Ovary (tissue), 9 donors: ENCODE data around the gene CRCP. TPM values are rescaled to one million over a fixed set of nuclear protein-coding genes. Genes with fewer than 3 reads are reported as not detected.

Experiments
- DNase-seq, 5 donors: peaks; one replicate each; pipeline ENCODE4 v3.0.0-alpha.2; 2019 to 2020
- H3K27ac ChIP-seq, 2 donors: fragments of 200-600 bp; one replicate each; pipeline versions ENCODE4 v1.5.1 to v1.8.0; 2019 to 2022
- H3K27me3 ChIP-seq: fragments of 200-600 bp; one replicate; pipeline ENCODE4 v1.8.0; 2022
- H3K36me3 ChIP-seq: fragments of 200-600 bp; sonication (generic); one replicate; pipeline ENCODE4 v1.5.1; 2019
- H3K4me1 ChIP-seq: one replicate; pipeline ENCODE4 v1.8.1; 2013; ENCODE audit warnings: mild to moderate bottlenecking, moderate library complexity; ENCODE audit not compliant: insufficient read depth
- H3K4me3 ChIP-seq: fragments of 200-600 bp; sonication (generic); one replicate; pipeline ENCODE4 v1.5.1; 2017
- H3K9me3 ChIP-seq, 2 donors: fragments of 200-600 bp in 1 of 2; sonication (generic) in 1 of 2; one replicate each; pipeline versions ENCODE4 v1.5.1 to v1.8.1; 2013 to 2019; ENCODE audit warnings: mild to moderate bottlenecking in 1 of 2, moderate library complexity in 1 of 2
- CTCF ChIP-seq, 3 donors: fragments of 450-650 bp in 2 of 3; fragments of 200-600 bp in 1 of 3; IDR thresholded peaks; one replicate each; pipeline versions ENCODE4 v1.5.1 to v1.8.0; 2016 to 2022; ENCODE audit warnings: antibody characterized with exemption in 3 of 3, mild to moderate bottlenecking in 1 of 3
- EP300 ChIP-seq: sonication (generic); formaldehyde crosslinking; IDR thresholded peaks from one replicate; pipeline ENCODE4 v1.6.1; 2017; ENCODE audit warnings: antibody characterized with exemption
- POLR2A ChIP-seq: fragments of 450-650 bp; IDR thresholded peaks from one replicate; pipeline ENCODE4 v1.6.1; 2017; ENCODE audit warnings: antibody characterized with exemption, mild to moderate bottlenecking, moderate library complexity
- WGBS, 3 donors: extraction: QIAGEN DNeasy Blood & Tissue Kit in 1 of 3; methylation state at CpG; one replicate each; pipeline versions ENCODE4 v1.1.5 to v1.1.7; 2013 to 2017; 5-methylcytosine and 5-hydroxymethylcytosine counted together
- intact Hi-C, 4 donors: fragments of 100-400 bp; cut with DNase I; formaldehyde crosslinking; loops; one replicate each; pipeline versions ENCODE4 v1.11.0 to v1.15.1; 2022 to 2023
- polyA plus RNA-seq, 2 donors: library from polyadenylated mRNA; stranded (reverse); fragments of 200-250 nt in 1 of 2; fragments of 350-450 nt in 1 of 2; fragmentation: Illumina TruSeq in 1 of 2; extraction: RNeasy Lipid Tissue Mini Kit (QIAGEN cat#74804) in 1 of 2; gene quantifications; one replicate each; pipeline ENCODE4 v1.2.3, GENCODE V29; 2013 to 2014
- total RNA-seq, 7 donors: library from RNA; depleted of rRNA in 2 of 7; stranded (reverse); fragments of >200 nt in 2 of 7; fragmentation: NEBNext Ultra II Directional in 3 of 7; extraction: Animal tissue kit (Norgen Biotek cat#: 25700) in 3 of 7; gene quantifications; one replicate each; pipeline versions ENCODE4 v1.1.0 to v1.2.4, GENCODE V29; 2016 to 2023
- donor health status: DM: no; HTN: no; CAD: no; lungs with moderate emphysema.
- donor health status: DM: no; HTN: no; CAD: no.
- donor health status: Bipolar disorder and iron deficiency.
- donor health status: DM: yes; HTN: yes; CAD: no.
- donor health status: DM: no; HTN: no; CAD: no.
- donor health status: DM: yes; HTN: yes; CAD: no.

The CRCP gene
- total and polyA plus RNA-seq, 9 donors: 23.2 to 46.8 (median 29.1) TPM

GRCh38 chr7:66142334-66142733 is 27.7 kb downstream of the CRCP start:
- Histone ChIP-seq H3K36me3 (no peaks in the 10 kb centered on the region), H3K4me1 (peaks cover 16% of the 10 kb centered on the region), H3K27me3 (no peaks in the 10 kb centered on the region), H3K9me3 (no peaks in the 10 kb centered on the region), H3K27ac (no peak overlapping the region), H3K4me3 (no peak overlapping the region)
- DNase-seq: no peak
- intact Hi-C loops: loop anchor here in 1 of 4 donors (10.0 kb wide), 1 partner anchor 62 kb away; the partner anchor contains the start of gene TPST1
- no peak for TF ChIP-seq EP300
- TF ChIP-seq POLR2A: no peak
- no peak for TF ChIP-seq CTCF (IDR thresholded peaks at IDR 0.05)
- 77 to 79% (median 79%) methylated on average over 3 of the region's 3 CpGs for WGBS, 3 donors

DNA sequence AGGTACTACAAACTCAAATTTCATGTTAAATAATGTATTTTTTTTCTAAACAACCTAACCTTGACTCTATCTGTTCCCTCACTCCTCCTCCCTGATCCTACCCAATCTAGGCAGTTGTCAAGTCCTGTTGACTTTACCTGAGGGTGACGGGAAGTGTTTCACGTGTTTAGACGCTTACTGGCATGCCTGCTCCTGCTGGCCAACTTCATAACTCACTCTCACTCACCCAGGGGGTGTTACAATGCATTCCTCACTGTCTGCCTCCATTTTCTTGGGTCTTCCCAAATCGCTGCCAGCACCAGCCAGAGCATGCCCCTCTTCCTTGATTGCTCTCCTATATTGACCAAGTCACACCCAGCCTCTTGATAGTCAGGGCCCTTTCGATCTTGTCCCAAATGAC is 28.3 kb downstream of the CRCP start:
- Histone ChIP-seq H3K27me3 (no peaks in the 10 kb centered on the region), H3K27ac (no peak overlapping the region), H3K4me1 (peaks cover 16% of the 10 kb centered on the region), H3K36me3 (no peaks in the 10 kb centered on the region), H3K4me3 (no peak overlapping the region), H3K9me3 (no peaks in the 10 kb centered on the region)
- 72 to 85% (median 75%) methylated on average over 5 of the region's 5 CpGs for WGBS, 3 donors
- TF ChIP-seq POLR2A (no peak), EP300 (no peak), CTCF (IDR thresholded peaks at IDR 0.05) (no peak)
- intact Hi-C loops: loop anchor here in 1 of 4 donors (10.0 kb wide), 1 partner anchor 62 kb away; the partner anchor contains the start of gene TPST1
- DNase-seq: no peak

DNA sequence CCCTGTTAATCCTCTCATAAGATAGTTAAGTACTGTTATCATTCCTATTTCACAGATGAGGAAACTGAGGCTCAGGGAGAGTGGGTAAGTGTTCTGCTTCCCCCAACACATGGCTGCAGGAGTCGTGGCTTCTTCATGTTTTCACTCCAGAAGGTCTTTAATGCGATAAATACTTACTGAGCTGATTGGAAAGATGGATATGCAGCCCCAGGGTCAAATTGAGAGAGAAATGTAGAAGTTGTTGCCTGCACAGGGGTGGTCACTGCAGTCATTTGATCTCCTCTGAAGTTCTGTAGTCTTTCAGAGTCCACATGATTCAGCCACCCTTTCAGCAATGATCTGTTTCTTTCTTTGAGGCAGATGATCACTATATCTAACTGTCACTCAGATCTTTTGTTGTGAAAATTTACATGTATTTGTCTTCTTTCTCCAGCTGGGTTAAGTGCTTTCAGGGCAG is 29.3 kb downstream of the CRCP start:
- WGBS, 3 donors: 53 to 69% (median 58%) methylated on average over 2 of the region's 2 CpGs
- Histone ChIP-seq H3K27ac (peak overlapping the region in 1 of 2 donors; percentile 64), H3K4me3 (no peak overlapping the region), H3K4me1 (peaks cover 17% of the 10 kb centered on the region), H3K9me3 (no peaks in the 10 kb centered on the region), H3K36me3 (no peaks in the 10 kb centered on the region), H3K27me3 (no peaks in the 10 kb centered on the region)
- intact Hi-C loops: loop anchor here in 1 of 4 donors (10.0 kb wide), 1 partner anchor 61 kb away; the partner anchor contains the start of gene TPST1
- TF ChIP-seq EP300 (no peak), POLR2A (no peak), CTCF (IDR thresholded peaks at IDR 0.05) (no peak)
- no peak for DNase-seq

DNA sequence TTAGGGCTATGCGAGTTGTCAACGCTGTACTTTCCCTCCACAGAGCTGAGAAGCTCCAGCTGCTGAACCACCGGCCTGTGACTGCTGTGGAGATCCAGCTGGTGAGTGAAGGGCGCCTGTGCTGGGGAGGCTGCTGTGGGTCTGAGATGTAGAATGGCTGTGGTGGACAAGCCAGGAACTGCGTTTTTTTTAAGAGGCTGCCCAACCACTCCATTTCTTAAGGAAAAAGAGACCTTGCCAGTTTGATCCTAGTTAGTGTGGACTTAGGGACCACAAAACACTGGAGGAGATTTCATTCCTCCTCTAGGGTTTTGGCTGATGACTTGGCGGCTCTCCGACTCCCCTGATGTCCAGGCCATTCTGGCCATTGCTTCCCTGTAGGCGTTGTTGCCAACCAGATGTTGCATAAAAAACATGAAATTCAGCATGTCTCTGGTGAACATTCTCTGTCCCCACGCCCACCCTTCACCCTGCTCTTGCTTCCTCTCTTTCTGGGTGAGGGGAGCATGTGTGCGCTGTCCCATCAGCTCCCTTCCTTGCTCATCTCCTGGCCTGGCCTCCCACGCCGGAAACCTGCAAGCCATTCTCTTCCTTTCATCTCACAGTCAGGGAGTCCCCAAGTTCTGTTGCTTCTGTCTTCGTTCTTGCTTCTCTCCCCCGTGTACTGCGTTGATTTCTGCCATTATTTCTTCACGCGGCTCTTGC is 30.9 kb downstream of the CRCP start:
- no peak overlapping the region for H3K4me3 ChIP-seq
- H3K9me3 ChIP-seq: no peaks in the 10 kb centered on the region
- intact Hi-C loops: loop anchor here in 1 of 4 donors (10.0 kb wide), 1 partner anchor 59 kb away; the partner anchor contains the start of gene TPST1
- WGBS, 3 donors: 25 to 35% (median 32%) methylated on average over 17 of the region's 17 CpGs
- H3K4me1 ChIP-seq: peaks cover 18% of the 10 kb centered on the region
- no peaks in the 10 kb centered on the region for H3K27me3 ChIP-seq
- H3K36me3 ChIP-seq: no peaks in the 10 kb centered on the region
- peak; percentile 79 to 87 (median 81) for DNase-seq
- peak overlapping the region in 1 of 2 donors; percentile 64 for H3K27ac ChIP-seq
- TF ChIP-seq CTCF (IDR thresholded peaks at IDR 0.05) (peak in 2 of 3 donors; percentile 8 to 33), POLR2A (no peak), EP300 (no peak)
